Panc1 (cell line): ENCODE data around the gene NEO1.

ENCODE experiments used
- CTCF ChIP-seq: fragments of 450-650 bp; IDR thresholded peaks from 2 replicates; pipeline ENCODE4 v1.5.1; 2017; ENCODE audit warnings: mild to moderate bottlenecking
- POLR2AphosphoS5 ChIP-seq: IDR thresholded peaks from 2 replicates; pipeline ENCODE4 v1.6.1; 2012; ENCODE audit warnings: mild to moderate bottlenecking, low read depth, low read length, moderate library complexity
- TF ChIP-seq, protein P1 (sequence below), 2 experiments: IDR thresholded peaks; 2 replicates each; pipeline ENCODE4 v1.6.1; 2011 to 2012; ENCODE audit warnings: low read depth in 2 of 2, control low read depth in 1 of 2, low read length in 1 of 2, mild to moderate bottlenecking in 1 of 2, moderate library complexity in 1 of 2; ENCODE audit not compliant: insufficient read depth in 1 of 2

DNA sequence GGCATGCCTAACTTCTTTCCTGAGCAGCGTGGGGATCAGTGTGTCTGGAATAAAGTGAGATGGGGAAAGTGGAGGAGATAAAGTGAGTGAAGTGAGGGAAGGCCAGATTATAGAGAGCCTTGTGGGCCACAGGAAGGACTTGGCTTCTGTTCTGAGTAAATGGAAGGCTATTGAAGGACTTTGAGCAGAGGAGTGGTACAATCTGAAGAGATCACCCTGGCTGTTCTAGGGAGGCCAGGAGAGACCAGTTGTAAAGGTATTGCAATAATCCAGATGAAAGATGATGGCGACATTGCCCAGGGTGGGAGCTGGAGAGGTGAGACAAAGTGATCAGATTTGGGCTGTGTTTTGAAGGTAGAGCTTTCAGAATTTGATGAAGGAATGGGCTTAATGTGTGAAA is 46.8 kb upstream of the NEO1 start:
- no peak for TF ChIP-seq POLR2AphosphoS5
- TF ChIP-seq CTCF, result no peak
- TF ChIP-seq, protein P1, sequence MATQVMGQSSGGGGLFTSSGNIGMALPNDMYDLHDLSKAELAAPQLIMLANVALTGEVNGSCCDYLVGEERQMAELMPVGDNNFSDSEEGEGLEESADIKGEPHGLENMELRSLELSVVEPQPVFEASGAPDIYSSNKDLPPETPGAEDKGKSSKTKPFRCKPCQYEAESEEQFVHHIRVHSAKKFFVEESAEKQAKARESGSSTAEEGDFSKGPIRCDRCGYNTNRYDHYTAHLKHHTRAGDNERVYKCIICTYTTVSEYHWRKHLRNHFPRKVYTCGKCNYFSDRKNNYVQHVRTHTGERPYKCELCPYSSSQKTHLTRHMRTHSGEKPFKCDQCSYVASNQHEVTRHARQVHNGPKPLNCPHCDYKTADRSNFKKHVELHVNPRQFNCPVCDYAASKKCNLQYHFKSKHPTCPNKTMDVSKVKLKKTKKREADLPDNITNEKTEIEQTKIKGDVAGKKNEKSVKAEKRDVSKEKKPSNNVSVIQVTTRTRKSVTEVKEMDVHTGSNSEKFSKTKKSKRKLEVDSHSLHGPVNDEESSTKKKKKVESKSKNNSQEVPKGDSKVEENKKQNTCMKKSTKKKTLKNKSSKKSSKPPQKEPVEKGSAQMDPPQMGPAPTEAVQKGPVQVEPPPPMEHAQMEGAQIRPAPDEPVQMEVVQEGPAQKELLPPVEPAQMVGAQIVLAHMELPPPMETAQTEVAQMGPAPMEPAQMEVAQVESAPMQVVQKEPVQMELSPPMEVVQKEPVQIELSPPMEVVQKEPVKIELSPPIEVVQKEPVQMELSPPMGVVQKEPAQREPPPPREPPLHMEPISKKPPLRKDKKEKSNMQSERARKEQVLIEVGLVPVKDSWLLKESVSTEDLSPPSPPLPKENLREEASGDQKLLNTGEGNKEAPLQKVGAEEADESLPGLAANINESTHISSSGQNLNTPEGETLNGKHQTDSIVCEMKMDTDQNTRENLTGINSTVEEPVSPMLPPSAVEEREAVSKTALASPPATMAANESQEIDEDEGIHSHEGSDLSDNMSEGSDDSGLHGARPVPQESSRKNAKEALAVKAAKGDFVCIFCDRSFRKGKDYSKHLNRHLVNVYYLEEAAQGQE (IDR thresholded peaks at IDR 0.05; ENCODE audit: insufficient read depth in 1 of 2, low read depth in 2 of 2, low read length in 1 of 2), result no peak
